Activated CD8-positive, alpha-beta memory T cell treated with anti-CD3 and anti-CD28 coated beads for 24 hours (primary cell): ENCODE data around the gene DBNDD1.
"Not testable (repeated sequence)": the region's sequence is repeated elsewhere in the genome, so short reads cannot be mapped to it uniquely, and the experiment has no call there.

Source experiments
- DNase-seq: peaks from one replicate; pipeline ENCODE4 v3.0.0-alpha.2; 2020

DBNDD1 gene

GRCh38 chr16:89986600-89986999 is 32.7 kb downstream of the DBNDD1 start:
- DNase-seq, result no peak

GRCh38 chr16:89985219-89985618 is 34.0 kb downstream of the DBNDD1 start:
- no peak for DNase-seq

- no peak for DNase-seq
Measured at GRCh38 chr16:89984216-89984615, 35.0 kb downstream of the DBNDD1 start.

- no peak for DNase-seq
Measured at GRCh38 chr16:89983536-89983935, 35.7 kb downstream of the DBNDD1 start.

- DNase-seq, result no peak
Measured at GRCh38 chr16:89982318-89982717, 36.9 kb downstream of the DBNDD1 start.

- DNase-seq, result no peak
Measured at GRCh38 chr16:89981414-89981813, 37.8 kb downstream of the DBNDD1 start.

GRCh38 chr16:89974870-89975269 is 44.4 kb downstream of the DBNDD1 start:
- no peak for DNase-seq

GRCh38 chr16:89973654-89974335 is 45.5 kb downstream of the DBNDD1 start:
- DNase-seq, result no peak

- DNase-seq, result no peak
Measured at GRCh38 chr16:89973235-89973634, 46.0 kb downstream of the DBNDD1 start.

- peak; percentile 97 for DNase-seq
Measured at GRCh38 chr16:89972244-89973234, 46.7 kb downstream of the DBNDD1 start.

GRCh38 chr16:89971495-89972243 is 47.6 kb downstream of the DBNDD1 start:
- no peak for DNase-seq

GRCh38 chr16:89969741-89970410 is 49.4 kb downstream of the DBNDD1 start:
- no peak for DNase-seq

GRCh38 chr16:89968074-89968473 is 51.2 kb downstream of the DBNDD1 start:
- DNase-seq, result not testable (repeated sequence)

- DNase-seq, result not testable (repeated sequence)
Measured at GRCh38 chr16:89967436-89967835, 51.8 kb downstream of the DBNDD1 start.

GRCh38 chr16:89966756-89967155 is 52.5 kb downstream of the DBNDD1 start:
- DNase-seq, result no peak

- DNase-seq, result no peak
Measured at GRCh38 chr16:89965447-89966225, 53.6 kb downstream of the DBNDD1 start.

- no peak for DNase-seq
Measured at GRCh38 chr16:89964201-89964600, 55.1 kb downstream of the DBNDD1 start.

GRCh38 chr16:89962754-89963498 is 56.3 kb downstream of the DBNDD1 start:
- DNase-seq, result no peak

GRCh38 chr16:89961920-89962319 is 57.3 kb downstream of the DBNDD1 start:
- DNase-seq, result no peak

- DNase-seq, result no peak
Measured at GRCh38 chr16:89960966-89961365, 58.3 kb downstream of the DBNDD1 start.

GRCh38 chr16:89958596-89958995 is 60.7 kb downstream of the DBNDD1 start:
- no peak for DNase-seq
